GM12865 (cell line): Measurements from ENCODE around the gene WWC1.
"Not testable (repeated sequence)": the region's sequence is repeated elsewhere in the genome, so short reads cannot be mapped to it uniquely, and the experiment has no call there.

Experiments
- DNase-seq: peaks from one replicate; pipeline ENCODE4 v3.0.0; 2010; ENCODE audit warnings: low read depth
- H3K4me3 ChIP-seq: 2 replicates; pipeline ENCODE4 v1.5.1; 2011; ENCODE audit warnings: mild to moderate bottlenecking, low read depth, low read length, control low read depth
- CTCF ChIP-seq: IDR thresholded peaks from 2 replicates; pipeline ENCODE4 v1.5.1; 2011; ENCODE audit warnings: low read length, control low read depth, low read depth, inconsistent platforms; ENCODE audit not compliant: insufficient read depth; ENCODE audit errors: missing control alignments

WWC1 gene

GRCh38 chr5:168308976-168309598, 17.6 kb downstream of the WWC1 start:
- no peak for TF ChIP-seq CTCF
- no peak overlapping the region for H3K4me3 ChIP-seq
- DNase-seq, result no peak

GRCh38 chr5:168310541-168310940, 19.1 kb downstream of the WWC1 start:
- H3K4me3 ChIP-seq, DNase-seq: not testable (repeated sequence)

GRCh38 chr5:168311061-168311566, 19.7 kb downstream of the WWC1 start:
- TF ChIP-seq CTCF, result no peak
- no peak for DNase-seq

GRCh38 chr5:168312606-168313295, 21.3 kb downstream of the WWC1 start:
- H3K4me3 ChIP-seq, result no peak overlapping the region
- DNase-seq, result no peak
- TF ChIP-seq CTCF, result no peak

More at GRCh38 chr5:168311061-168311566, 19.7 kb downstream of the WWC1 start:
- H3K4me3 ChIP-seq, result no peak overlapping the region

GRCh38 chr5:168313596-168314204, 22.3 kb downstream of the WWC1 start:
- no peak overlapping the region for H3K4me3 ChIP-seq
- DNase-seq, result no peak
- no peak for TF ChIP-seq CTCF

GRCh38 chr5:168314735-168315411, 23.4 kb downstream of the WWC1 start:
- no peak for DNase-seq
- no peak overlapping the region for H3K4me3 ChIP-seq
- no peak for TF ChIP-seq CTCF
